GM19035 (cell line): Measurements from ENCODE around the gene GZMH.
"Not testable (repeated sequence)": the region's sequence is repeated elsewhere in the genome, so short reads cannot be mapped to it uniquely, and the experiment has no call there.

Experiments used
- ATAC-seq: cut with Tn5 transposase; IDR thresholded peaks from one replicate; pipeline ENCODE4 v1.9.1; 2021; ENCODE audit not compliant: unreplicated experiment

The GZMH gene, protein sequence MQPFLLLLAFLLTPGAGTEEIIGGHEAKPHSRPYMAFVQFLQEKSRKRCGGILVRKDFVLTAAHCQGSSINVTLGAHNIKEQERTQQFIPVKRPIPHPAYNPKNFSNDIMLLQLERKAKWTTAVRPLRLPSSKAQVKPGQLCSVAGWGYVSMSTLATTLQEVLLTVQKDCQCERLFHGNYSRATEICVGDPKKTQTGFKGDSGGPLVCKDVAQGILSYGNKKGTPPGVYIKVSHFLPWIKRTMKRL

DNA sequence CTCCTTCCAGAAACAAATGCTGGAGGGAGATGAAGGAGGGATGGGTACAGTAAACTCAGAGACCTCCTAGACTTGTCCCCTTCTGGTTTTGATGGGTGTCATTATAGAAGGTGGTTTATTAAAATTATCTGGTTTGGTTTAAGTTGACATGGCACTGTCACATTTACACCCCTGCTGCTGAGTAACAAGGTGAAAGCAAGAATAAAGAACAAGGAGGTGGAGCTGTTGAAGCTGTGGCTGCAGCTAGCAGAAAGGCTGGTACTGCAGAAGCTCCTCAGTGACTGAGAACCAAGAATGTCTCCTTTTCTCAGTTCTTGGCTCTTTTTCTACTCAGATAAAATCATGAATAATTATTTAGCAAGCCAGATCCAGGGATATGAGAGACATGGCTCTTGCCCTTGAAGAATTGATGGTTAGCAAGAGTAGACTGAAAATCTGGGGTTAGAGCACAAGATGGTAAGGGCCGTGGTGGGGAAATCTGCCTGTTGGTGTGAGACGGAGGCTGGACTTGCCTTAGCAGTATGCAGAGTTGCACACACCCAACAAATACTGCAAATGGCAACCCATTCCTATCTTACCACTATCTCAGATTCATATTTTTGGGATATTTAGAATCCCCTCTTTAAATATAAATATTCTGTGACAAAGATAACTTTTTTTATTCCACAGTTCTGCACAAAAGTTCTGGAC, at the start of gene GZMH:
GZMH (minus strand) TSS at position 31 of the 690 bp plus-strand sequence. CDS start 72 bp downstream, outside the sequence.
- ATAC-seq = no peak

DNA sequence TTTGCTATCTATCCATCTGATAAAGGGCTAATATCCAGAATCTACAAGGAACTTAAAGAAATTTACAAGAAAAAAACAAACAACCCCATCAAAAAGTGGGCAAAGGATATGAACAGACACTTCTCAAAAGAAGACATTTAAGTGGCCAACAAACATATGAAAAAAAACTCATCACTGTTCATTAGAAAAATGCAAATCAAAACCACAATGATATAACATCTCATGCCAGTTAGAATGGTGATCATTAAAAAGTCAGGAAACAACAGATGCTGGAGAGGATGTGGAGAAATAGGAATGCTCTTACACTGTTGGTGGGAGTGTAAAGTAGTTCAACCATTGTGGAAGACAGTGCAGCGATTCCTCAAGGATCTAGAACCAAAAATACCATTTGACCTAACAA, 38.9 kb upstream of the GZMH start:
- not testable (repeated sequence) for ATAC-seq

DNA sequence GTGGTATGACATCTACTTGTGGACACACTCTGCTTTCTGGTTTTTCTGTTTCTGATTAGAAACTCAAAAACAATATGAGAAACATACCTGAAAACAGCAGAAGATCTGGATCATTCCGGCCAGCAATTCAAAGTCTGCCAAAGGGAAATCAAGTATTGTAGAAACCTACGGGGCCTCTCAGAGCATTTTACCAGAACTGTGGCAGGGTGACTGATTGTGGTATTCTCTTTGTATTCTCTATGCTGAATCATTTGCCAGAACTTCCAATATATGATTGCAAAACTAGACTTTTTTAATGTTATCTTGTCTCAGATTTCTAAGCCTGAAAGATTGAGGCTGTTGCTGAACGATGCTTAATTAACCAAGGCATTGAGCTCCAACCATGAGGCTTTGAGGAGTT, 30.4 kb upstream of the GZMH start:
- no peak for ATAC-seq

DNA sequence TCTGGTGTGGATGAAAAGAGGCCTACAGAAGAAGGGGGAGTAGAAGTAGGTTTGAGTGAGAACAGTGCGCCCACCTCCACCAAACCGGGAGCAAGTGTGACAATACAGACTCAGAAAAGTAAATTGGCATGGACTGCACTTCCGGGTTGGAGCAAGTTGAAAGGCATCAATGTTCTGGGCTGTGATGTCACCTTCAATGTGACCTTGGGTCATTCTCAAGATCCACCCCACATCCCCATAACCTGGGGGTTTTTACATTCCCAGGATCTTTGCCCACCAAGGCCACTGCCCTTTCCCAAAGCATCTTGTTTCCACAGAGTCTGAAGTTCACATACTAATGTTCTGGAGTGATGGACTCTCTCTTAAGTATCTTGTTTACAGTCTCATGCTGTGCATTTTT, 29.8 kb upstream of the GZMH start:
- no peak for ATAC-seq

DNA sequence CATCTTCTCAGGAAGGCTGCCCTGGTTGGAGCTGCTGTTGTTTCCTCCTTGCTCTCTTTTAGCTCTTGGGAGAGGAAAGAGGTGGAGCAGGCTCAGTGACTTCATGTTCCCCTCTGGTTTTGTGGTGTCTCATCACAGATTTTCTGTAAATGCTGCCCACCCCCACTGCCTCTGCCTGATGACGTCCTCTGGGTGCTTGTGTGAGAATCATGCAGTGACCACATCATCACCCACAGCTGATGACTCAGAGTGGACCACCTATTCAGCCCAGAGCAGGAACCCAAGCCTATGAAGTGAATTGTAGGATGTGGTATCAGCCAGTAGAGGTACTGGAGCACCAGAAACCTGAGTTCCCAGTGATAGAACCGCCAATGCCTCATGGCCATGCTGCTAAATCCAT, 24.7 kb upstream of the GZMH start, which contains the start of gene GZMB:
GZMB (minus strand) TSS at position 33 of the 400 bp plus-strand sequence; CDS start at position 3, 30 bp downstream.
- no peak for ATAC-seq

DNA sequence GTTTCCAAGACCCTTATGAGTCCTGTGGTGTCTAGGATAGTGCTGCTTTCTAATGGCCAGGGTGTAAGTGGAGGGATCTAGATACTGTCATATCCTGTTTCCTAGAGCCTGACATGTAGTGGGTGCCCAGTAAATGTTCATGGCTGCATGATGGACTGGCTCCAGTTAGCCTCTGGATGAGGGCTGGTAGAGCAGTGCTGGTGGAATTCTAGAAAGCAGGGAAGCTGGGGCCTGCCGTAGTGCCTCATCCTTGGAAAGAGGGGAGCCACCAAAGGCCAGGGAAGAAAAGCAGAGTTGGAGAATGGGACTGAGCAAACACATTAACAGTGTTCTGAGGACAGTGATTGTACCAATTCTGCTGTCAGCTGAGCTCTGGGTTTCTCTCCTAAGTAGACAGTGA, 23.9 kb upstream of the GZMH start:
- ATAC-seq = no peak

DNA sequence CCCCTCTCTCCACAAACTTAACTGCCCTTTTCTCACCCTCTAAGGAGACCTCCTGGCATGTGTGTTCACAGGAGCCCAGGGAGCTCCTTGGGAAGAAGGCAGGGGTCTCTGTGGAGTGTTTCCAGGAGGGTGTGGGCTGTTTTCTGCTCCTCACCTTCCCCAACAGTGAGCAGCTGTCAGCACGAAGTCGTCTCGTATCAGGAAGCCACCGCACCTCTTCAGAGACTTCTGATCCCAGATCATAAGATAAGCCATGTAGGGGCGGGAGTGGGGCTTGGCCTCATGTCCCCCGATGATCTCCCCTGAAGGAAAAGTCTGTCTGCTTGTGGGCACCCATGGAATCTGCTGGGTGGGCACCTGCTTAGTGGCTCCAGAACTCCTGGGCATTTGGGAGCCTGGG, 23.3 kb upstream of the GZMH start:
- no peak for ATAC-seq

DNA sequence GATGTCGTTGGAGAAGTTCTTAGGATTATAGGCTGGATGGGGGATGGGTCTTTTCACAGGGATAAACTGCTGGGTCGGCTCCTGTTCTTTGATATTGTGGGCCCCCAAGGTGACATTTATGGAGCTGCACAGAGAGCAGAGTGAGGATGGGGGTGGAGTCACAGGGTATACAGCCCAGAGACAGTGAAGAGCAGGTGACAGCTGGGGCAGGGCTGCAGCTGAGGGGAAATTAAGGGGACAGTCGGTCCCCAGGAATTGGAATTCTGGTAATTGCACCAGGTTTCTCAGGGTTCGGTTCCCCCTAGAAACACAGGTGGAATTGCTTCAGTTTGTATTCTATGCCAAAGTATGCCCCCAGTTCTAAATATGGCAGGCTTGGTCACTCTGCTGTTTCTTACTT, 22.9 kb upstream of the GZMH start:
- no peak for ATAC-seq

DNA sequence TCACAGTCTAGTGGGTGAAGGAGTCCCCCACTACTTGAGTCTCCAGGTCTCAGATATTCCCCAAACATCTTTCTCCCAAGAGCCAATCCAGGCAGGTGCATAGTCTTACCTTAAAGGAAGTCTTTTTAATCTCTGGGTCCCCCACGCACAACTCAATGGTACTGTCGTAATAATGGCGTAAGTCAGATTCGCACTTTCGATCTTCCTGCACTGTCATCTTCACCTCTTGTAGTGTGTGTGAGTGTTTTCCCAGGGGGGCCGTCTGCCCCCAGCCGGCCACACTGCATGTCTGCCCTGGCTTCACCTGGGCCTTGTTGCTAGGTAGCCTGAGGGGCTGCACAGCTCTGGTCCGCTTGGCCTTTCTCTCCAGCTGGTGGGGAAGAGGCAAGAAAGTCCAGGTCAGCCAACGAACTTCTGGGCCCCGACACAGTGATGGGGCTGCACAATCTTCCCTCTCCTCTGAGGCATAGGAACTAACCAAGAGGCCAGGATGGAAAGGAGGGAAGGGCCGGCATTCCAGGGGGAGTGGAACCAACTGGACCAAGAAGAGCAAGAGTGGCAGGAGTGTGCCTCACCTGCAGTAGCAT, 22.4 kb upstream of the GZMH start:
- ATAC-seq = no peak

DNA sequence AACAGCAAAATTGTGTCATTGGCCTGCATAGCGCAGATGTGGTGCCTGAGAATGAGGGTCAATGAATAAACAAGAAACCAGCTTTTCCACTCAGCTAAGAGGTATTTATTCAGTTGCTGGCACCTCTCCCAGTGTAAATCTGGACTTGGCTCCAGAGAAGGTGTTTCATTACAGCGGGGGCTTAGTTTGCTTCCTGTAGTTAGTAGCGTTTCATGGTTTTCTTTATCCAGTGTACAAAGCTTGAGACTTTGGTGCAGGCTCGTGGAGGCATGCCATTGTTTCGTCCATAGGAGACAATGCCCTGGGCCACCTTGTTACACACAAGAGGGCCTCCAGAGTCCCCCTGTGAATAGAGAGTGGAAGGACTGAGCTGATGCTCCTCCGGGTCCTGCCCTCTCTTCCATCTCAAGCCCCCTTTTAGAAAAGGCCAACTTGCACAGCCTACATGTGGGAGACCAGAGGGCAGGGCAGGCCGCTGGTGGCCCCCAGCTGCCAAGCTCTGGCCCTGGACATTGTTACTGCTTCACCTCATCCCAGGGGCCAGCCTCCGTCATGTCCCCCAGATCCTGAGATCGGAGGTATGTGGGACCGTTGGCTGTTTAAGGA, 21.5 kb upstream of the GZMH start:
- no peak for ATAC-seq

DNA sequence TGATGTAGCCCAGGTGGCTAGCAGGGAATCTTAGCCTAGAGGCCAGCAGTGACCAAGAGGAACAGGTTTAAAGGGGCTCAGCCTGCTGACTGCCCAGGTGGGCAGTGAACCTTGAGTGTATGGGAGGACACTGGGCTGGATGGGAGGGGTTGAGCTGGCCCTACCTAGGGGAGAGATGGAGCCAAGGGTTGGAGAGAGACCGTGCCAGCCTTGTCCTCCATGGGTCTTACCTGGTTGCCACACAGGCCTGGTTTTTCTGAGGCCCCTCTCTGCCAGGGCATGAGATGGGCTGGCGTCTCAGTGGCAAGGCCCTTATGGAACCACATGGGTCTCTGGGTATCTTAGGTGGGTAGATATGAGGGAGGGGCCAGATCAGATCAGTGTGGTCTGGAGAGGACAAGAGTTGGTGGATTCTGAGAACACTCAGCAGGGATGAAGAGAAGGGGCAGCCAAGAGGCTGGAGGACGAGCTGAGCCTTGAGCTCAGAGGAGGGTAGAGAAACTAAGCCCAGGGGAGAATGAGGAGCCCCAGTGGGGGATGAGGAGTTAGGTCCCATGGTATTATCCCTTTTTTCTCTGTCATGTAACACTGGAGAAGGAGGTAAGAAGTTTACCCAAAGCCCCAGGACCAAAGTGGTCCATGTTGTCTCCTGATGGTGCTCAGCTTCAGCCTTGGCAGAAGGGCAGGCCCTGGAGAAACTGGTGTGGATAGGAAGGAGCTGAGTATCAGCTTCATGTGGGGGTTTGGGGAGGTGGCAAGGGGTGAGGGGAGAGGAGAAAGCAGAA, 20.8 kb upstream of the GZMH start:
- ATAC-seq = no peak

DNA sequence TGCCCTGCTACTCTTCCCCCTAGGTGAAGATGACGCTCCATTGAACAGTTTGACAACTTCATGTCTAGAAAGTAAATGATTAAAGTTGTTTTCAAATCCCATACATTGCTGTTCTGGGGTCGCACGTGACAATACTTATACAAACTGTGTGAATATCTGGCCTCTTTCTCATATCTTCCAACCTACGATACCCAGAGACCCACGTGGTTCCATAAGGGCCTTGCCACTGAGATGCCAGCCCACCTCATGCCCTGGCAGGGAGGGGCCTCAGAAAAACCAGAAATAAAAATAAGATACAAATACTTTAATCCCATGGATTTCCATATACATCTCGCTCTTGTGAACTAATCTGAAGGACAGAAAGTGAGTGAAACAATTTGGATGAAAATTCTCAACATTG, 20.0 kb upstream of the GZMH start:
- ATAC-seq = no peak

DNA sequence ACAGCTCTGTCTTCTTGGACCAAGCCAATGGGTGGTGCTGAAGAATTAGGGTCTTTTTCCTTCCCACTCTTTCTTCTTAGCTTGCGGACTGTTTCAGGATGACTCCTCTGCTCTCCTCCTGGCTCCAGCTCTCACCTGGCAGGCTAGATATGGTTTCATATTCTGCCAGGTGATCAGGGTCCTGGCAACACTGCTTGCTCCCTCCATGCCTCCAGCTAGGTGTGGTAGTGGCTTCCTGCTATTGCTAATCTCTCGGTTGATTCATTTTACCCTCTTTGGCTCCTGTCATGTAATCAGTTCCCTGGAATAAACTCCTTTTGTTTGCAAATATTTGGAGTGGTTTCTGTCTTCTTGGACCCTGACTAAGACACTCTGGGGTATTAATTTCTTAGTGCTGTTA, 4.3 kb upstream of the GZMH start:
- ATAC-seq = no peak

DNA sequence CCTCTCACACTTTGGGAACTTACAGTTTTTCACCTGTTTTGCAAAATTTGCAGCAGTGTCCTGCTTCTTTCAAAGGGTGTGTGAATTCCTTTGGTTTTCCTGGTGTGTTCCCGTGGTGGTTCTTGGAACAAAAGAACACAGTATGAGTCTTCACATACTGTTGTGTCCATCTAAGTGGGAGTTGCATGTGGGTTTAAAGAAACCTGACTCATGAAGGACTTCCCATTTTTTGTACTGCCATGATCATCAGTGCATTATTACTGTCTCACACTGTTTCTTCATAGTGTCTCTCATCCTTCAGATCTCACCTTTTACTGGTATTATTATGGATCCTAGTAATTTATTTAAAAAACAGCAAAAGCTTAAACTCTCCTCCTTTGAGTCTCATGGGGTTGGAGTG, 3.8 kb upstream of the GZMH start:
- no peak for ATAC-seq

DNA sequence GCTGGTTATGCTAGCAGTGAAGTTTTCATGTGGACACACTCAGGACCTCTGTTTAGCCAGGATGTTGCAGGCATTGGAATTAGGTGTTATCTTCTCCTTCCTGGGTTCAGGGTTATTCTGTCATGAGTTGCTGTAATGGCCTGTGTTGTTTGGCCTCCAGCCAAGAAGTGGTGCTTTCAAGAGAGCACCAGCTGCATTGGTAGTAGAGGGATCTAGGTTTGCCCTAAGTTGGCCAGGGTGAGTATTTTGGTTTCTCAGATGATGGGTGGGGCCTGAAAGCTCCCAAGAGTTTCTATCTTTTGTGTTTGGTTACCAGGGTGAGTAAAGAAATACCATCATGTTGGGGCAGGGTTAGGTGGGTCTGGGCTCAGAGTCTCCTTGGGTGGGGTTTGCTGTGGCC, 2.7 kb upstream of the GZMH start:
- no peak for ATAC-seq

DNA sequence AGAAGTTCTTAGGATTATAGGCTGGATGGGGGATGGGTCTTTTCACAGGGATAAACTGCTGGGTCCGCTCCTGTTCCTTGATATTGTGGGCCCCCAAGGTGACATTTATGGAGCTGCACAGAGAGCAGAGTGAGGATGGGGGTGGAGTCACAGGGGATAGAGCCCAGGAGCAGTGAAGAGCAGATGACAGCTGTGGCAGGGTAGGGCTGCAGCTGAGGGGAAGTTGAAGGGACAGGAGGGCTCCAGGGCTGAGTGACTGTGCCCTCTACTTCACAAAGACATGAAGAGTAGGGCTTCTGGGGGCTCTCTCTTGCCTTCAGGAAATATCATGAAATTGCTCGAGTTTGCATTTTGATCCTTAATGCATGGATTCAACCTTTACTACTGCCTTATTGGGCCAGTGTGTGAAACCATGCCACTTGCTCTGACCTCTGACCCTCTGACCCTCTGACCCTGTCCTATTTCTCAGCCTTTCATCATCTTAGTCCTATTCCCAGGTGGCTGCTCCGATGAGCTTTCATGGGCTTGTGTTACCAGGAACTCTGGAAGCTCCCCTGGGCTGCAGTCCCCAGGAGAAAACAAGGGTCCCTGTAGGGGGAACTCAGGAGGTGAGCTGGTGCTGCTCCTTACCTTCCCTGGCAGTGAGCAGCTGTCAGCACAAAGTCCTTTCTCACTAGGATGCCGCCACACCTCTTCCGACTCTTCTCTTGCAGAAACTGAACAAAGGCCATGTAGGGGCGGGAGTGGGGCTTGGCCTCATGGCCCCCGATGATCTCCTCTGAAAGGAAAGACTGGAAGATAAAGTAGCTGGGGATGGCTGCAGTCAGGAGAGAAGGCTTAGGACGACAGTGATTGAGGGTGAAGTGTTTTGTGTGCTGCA, 1.6 kb downstream of the GZMH start:
- ATAC-seq = no peak

DNA sequence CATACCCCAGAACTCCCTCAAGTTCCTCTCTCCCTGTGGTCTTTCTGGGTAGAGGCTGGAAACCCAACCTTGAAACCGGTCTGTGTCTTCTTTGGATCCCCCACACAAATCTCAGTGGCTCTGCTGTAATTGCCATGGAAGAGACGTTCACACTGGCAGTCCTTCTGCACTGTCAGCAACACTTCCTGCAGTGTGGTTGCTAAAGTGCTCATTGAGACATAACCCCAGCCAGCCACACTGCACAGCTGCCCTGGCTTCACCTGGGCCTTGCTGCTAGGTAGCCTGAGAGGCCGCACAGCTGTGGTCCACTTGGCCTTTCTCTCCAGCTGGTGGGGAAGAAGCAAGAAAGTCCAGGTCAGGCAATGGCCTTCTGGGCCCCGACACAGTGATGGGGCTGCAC, 2.4 kb downstream of the GZMH start:
- no peak for ATAC-seq

DNA sequence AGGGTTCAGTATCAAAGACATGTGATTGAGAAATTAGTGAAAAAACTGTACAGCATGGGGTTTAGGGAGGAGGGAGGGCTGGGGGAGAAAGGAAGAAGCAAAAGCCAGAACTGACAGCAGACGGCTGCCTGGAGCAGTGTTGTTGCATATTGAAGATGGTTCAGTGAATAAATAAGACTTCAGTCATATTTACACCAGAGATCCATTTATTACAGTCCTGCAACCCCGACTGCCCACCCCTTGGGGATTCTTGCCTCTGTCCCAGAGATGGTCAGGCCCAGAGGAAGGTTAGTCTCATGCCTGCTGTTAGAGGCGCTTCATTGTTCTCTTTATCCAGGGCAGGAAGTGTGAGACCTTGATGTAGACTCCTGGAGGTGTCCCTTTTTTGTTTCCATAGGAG, 3.2 kb downstream of the GZMH start:
- no peak for ATAC-seq

DNA sequence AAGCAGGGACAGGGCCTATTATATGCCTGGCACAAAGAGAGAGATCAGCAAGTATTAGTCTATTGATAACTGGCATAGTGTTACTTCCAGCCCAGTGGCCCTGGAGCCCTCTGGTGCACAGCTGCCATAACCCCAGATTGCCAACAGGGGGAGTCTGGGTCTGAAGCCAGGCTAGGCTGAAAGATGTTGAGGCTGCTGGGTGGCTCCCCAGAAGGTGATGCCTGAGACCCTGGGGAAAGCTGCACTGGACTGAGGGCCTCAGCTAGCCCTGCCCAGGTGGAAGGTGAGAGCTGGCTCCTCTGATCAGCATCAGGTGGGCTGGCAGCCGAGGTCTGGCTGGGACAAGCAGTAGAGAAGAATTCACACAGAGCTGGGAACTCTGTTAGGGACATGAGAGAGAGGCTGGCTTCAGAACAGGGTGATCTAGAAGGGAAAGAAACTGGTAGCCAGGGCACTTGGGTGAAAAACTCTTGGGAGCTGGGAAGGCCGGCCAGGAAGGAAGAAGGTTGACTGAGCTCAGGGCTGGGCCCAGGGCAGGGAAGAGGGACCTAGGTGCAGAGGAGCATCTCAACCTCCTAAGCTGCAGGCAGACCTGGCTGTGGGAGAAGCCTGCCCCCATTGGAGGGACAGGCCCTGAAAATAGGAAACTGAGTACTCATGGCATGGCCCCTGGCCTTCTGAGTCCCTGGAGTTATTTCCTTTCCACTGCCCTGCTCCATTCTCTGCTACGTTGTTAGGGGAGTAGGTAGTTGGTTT, 3.9 kb downstream of the GZMH start:
- peak; percentile 83 for ATAC-seq

DNA sequence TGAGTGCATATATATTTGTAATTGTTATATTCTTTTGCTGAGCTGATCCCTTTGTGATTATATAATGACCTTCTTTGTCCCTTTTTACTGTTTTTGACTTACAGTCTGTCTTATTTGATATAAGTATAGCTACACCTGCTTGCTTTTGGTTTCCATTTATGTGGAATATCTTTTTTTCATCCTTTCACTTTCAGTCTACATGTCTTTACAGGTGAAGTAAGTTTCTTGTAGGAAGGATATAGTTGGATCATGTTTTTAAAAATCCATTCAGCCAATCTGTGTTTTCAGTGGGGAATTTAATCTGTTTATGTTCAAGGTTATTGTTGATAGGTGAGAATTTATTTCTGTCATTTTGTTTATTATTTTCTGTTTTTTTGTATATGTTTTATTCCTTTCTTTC, 12.1 kb downstream of the GZMH start:
- ATAC-seq = no peak
